GM21723 (cell line): Measurements from ENCODE around the gene LY6G6C.

ENCODE experiments used
- ATAC-seq: cut with Tn5 transposase; IDR thresholded peaks from one replicate; pipeline ENCODE4 v1.9.1; 2021; ENCODE audit warnings: mild to moderate bottlenecking, moderate library complexity; ENCODE audit not compliant: unreplicated experiment

The LY6G6C gene

GRCh38 chr6:31687321-31687720, 34.2 kb downstream of the LY6G6C start:
- no peak for ATAC-seq

GRCh38 chr6:31686483-31686882, 35.1 kb downstream of the LY6G6C start:
- no peak for ATAC-seq

GRCh38 chr6:31683591-31683990, 38.0 kb downstream of the LY6G6C start:
- ATAC-seq, result no peak

GRCh38 chr6:31681135-31681671, 40.3 kb downstream of the LY6G6C start:
- ATAC-seq, result peak; percentile 26

GRCh38 chr6:31680226-31681134, 41.1 kb downstream of the LY6G6C start, which contains the start of gene LY6G5C:
Gene LY6G5C, minus strand, starts transcription at chr6:31681067. Its CDS starts 694 bp downstream, at chr6:31680373.
- ATAC-seq, result peak; percentile 72

GRCh38 chr6:31677955-31678354, 43.6 kb downstream of the LY6G6C start:
- ATAC-seq, result no peak

- no peak for ATAC-seq
Observed at GRCh38 chr6:31676904-31677303, 44.6 kb downstream of the LY6G6C start.

GRCh38 chr6:31676322-31676903, 45.1 kb downstream of the LY6G6C start:
- no peak for ATAC-seq

GRCh38 chr6:31669676-31670075, 51.9 kb downstream of the LY6G6C start, which contains the start of gene LY6G5B:
Gene LY6G5B, plus strand, starts transcription at chr6:31669976. Its CDS starts 975 bp downstream, at chr6:31670951.
- no peak for ATAC-seq
